ENCODE measurements around the gene TRIM7. TPM values are rescaled to one million over a fixed set of nuclear protein-coding genes. Genes with fewer than 3 reads are reported as not detected.

TRIM7 gene
- 2.9 and 4.4 TPM in 2 replicates for total RNA-seq

DNA sequence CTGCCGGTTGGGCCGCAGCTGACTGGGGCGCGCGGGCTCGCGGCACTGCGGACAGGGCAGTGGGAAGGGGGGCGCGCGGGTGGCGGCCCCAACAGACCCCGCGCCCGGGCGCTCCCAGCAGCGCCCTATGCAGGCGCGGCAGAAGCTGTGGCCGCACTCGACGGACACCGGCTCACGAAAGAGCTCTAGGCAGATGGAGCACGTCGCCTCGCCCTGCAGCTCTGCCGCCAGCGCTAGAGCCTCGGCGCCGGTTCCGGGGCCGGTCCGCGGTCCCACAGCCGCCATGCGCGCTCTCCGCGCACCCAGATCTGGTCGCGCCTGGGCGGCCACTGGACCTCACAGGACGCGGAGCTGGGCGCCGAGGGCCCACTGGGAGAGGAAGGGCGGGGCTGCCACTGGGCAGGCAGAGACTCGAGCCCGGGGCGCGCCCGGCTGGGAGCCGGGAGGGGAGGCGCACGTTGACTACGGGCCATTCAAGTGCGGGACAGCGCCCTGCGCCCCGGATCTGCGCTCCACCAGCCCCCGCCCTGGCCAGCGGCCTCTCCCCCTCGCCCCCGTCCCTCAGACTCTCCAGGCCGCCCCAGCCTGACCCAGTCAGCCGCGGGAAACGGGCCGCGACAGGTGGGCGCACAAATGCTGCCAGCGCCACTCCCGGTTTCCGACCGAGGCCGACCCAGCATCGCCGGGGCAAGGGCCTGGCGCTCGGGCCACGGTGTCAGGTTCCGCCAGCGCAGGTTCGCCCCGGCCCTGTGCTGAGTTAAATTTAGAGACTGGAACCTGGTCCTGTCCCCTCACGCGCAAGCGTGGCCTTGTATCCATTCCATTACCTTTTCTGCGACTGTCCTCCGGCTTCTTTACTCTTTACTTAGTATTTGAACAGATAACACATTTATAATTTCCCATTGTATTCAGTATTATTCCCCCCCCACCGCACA is at the start of gene TRIM7:
TRIM7 (minus strand) TSS at position 371 of the 935 bp plus-strand sequence; CDS start at position 285, 86 bp downstream.
- H3K36me3 ChIP-seq (ENCODE audit: control insufficient read depth, insufficient read depth, low read length) = no peaks in the 10 kb centered on the region
- no peak for DNase-seq (ENCODE audit: low read depth)
- TF ChIP-seq, protein P1, sequence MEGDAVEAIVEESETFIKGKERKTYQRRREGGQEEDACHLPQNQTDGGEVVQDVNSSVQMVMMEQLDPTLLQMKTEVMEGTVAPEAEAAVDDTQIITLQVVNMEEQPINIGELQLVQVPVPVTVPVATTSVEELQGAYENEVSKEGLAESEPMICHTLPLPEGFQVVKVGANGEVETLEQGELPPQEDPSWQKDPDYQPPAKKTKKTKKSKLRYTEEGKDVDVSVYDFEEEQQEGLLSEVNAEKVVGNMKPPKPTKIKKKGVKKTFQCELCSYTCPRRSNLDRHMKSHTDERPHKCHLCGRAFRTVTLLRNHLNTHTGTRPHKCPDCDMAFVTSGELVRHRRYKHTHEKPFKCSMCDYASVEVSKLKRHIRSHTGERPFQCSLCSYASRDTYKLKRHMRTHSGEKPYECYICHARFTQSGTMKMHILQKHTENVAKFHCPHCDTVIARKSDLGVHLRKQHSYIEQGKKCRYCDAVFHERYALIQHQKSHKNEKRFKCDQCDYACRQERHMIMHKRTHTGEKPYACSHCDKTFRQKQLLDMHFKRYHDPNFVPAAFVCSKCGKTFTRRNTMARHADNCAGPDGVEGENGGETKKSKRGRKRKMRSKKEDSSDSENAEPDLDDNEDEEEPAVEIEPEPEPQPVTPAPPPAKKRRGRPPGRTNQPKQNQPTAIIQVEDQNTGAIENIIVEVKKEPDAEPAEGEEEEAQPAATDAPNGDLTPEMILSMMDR (IDR thresholded peaks at IDR 0.05; ENCODE audit: insufficient read depth, low read length, poor library complexity, severe bottlenecking) = no peak
- peak within 1 kb of the TSS; percentile 42 for H3K4me3 ChIP-seq (ENCODE audit: low read depth, low read length)
- peaks cover 7% of the 10 kb centered on the region for H3K27me3 ChIP-seq (ENCODE audit: control insufficient read depth, insufficient read depth, low read length)

DNA sequence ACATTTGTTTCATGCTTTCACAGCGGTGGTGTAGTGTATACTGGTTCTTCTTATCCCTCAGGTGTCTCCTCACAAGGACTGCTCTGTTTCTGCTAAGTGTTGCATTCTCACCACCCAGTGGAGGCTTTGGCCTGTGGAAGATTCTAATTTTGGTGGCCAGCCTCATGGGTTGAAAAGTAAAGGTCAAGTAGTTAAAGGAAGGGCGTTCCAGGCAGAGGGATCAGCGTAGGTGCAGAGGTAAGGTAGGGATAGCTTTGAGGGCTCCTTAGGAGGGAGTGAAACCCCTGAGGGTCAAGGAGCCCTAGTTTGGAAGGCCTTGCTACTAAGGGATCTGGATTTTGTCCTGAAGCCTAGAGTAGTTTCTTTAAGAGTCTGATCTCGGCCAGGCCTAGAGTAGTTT is 43.3 kb upstream of the TRIM7 start:
- no peak for DNase-seq (ENCODE audit: low read depth)
- Histone ChIP-seq H3K27me3 (ENCODE audit: control insufficient read depth, insufficient read depth, low read length) (no peaks in the 10 kb centered on the region), H3K4me3 (ENCODE audit: low read depth, low read length) (peak overlapping the region; percentile 76), H3K36me3 (ENCODE audit: control insufficient read depth, insufficient read depth, low read length) (peaks cover 1% of the 10 kb centered on the region)
- TF ChIP-seq, protein P1 (IDR thresholded peaks at IDR 0.05; ENCODE audit: insufficient read depth, low read length, poor library complexity, severe bottlenecking) = no peak

DNA sequence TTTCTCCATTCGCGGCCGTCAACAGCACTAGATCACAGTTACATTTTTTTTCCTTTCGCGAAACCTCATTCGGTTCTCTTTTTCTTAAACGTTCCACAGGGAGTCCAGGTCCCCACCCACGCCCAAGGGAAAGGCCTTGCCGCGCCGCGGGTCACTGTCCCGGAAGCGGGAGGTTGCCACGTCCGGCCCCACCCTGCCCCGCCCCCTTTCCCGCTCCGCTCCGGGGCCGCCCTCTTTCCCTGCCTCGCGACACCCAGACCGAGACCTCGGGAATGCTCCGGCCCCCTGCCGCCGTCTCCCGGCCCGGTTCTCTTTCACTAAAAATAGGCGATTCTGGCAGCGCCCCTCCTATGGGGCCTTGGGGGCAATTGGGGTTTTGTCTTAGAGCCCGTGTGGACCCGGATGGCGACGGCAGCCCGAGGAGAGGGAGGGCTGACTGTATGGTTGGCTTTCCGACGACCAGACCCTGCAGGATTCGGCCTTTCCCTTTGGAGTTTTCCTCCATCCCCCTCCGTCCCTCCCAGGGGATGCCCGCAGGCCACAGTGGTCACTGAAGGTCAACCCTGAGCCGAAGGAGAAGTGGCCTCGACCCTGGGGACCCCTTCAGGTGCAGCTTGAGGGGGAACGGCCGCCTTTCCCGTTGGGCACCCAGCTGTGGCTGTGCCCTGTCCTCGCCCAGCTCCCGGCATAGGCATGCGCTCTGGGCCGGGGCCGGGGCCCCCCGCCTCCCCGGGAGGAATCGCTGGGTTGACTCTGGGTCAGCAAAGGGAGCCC is 41.5 kb upstream of the TRIM7 start:
- TF ChIP-seq, protein P1 (IDR thresholded peaks at IDR 0.05; ENCODE audit: insufficient read depth, low read length, poor library complexity, severe bottlenecking) = no peak
- H3K36me3 ChIP-seq (ENCODE audit: control insufficient read depth, insufficient read depth, low read length) = peaks cover 1% of the 10 kb centered on the region
- H3K27me3 ChIP-seq (ENCODE audit: control insufficient read depth, insufficient read depth, low read length) = no peaks in the 10 kb centered on the region
- peak; percentile 23 for DNase-seq (ENCODE audit: low read depth)
- H3K4me3 ChIP-seq (ENCODE audit: low read depth, low read length) = peak overlapping the region; percentile 76

DNA sequence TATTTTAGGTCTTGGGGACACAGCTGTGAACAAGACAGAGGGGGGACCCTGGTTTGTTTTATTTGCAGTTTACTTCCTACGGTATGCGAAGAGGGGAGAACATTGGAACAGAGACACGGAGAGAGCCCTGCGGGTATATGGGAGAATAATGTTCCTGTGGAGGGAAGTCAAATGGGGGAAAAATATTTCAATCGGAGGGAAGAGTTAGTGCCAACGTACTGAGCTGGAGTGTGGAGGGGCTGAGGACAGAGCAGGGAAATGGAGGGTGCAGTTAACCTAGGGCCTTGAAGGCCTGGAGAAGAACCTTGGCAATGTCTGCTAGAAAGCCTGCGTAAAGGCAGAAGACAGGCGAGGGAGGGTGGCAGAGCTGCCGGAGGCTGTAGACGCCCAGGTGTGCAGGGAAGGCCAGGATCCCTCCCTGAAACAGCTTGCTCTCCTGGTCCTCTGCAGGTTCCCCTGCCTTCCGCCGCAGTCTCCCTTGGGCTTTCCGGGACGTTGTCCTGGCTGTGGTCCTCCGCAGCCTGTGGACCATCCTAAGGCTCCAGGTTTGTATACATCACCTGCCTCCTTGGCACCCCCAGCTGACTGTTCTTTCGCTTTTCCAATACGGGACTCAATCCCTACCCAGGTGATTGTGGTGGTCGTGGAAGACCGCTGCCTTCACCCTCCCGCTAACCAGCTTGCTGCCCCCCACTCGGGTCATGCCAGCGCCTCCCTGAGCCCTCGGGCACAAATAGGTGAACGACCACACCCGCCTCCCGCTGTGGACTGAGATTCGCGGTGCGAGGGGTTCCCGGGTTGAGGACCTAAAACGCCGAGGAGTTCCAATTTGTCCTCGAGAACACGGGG is 40.7 kb upstream of the TRIM7 start:
- DNase-seq (ENCODE audit: low read depth) = no peak
- Histone ChIP-seq H3K27me3 (ENCODE audit: control insufficient read depth, insufficient read depth, low read length) (no peaks in the 10 kb centered on the region), H3K36me3 (ENCODE audit: control insufficient read depth, insufficient read depth, low read length) (peaks cover 1% of the 10 kb centered on the region), H3K4me3 (ENCODE audit: low read depth, low read length) (peak overlapping the region; percentile 76)
- TF ChIP-seq, protein P1 (IDR thresholded peaks at IDR 0.05; ENCODE audit: insufficient read depth, low read length, poor library complexity, severe bottlenecking) = no peak

DNA sequence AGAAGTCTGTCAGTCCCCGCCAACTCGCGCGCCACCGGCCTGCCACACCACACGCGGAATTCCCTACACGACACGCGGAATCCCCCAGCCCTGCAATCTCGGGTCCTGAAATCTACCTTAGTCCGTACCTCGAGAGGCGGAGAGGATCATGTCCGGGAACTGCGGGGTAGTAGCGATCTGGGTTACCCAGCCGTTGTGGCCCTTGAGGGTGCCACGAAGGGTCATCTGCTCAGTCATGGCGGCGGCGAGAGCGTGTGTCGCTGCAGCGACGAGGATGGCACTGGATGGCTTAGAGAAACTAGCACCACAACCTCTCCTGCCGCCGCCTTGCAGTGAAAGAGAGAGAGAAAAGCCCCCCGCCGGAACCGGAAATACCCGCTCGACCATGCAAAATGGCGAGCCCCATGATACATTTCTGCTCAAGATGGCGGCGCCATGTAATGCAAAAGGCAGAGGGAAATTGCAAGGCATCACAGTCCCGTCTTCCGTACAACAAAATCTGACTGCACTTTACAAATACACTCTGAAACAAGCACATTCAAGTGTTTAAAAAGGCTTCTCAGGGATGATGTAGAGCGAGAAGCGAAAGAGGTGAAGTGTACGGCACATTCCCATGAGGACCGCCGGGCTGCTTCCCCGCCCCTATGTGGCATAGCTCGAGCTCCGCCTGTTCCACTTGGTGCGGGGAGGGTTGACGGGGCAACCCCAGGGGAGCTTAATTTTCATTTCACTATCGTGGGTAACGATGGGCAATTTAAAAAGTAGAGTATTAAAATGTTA is 38.8 kb upstream of the TRIM7 start, which contains the start of gene RACK1:
RACK1 (minus strand) TSS at position 343 of the 780 bp plus-strand sequence; CDS start at position 237, 106 bp downstream.
- Histone ChIP-seq H3K27me3 (ENCODE audit: control insufficient read depth, insufficient read depth, low read length) (no peaks in the 10 kb centered on the region), H3K4me3 (ENCODE audit: low read depth, low read length) (peak within 1 kb of the TSS; percentile 78), H3K36me3 (ENCODE audit: control insufficient read depth, insufficient read depth, low read length) (peaks cover 2% of the 10 kb centered on the region)
- TF ChIP-seq, protein P1 (IDR thresholded peaks at IDR 0.05; ENCODE audit: insufficient read depth, low read length, poor library complexity, severe bottlenecking) = no peak
- DNase-seq (ENCODE audit: low read depth) = peak; percentile 49

Data from kidney epithelial cell (primary cell).